HG03097 (cell line): Measurements from ENCODE around the gene FBXO17.
"Not testable (repeated sequence)": the region's sequence is repeated elsewhere in the genome, so short reads cannot be mapped to it uniquely, and the experiment has no call there.

ENCODE experiments used
- ATAC-seq: cut with Tn5 transposase; IDR thresholded peaks from one replicate; pipeline ENCODE4 v1.9.1; 2021; ENCODE audit not compliant: unreplicated experiment, low FRiP score

Gene FBXO17

DNA sequence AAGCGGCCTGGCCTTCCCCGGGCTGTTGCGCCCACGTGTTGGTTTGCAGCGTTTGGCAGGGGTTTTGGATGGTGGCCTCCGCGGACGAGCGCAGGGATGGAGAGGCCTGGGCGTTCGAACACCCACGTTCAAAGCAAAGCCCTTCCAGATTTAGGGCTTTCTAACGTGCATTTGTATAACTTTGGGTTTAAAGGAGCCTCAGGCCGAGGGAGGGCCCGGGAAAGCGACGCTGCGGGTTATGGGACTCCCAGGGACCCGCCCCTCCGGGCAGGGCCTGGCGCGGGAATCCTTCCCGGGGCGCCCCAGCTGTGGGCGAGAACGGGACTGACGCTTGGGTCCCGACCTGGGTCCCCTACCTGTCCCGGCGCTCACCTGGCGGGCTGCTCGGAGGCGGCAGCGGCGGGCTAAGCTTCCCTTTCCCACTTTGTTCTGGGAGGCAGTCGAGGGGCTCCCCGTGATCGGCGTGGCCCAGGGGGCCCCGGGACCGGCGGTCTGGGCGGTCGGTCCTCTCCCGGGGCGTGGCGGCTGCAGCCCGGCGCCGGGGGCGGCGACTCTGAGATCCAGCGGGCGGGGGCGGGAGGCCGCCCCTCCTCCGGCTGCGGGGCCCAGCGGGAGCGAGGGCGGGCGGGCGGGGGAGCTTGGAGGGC lies at the start of gene FBXO17:
Gene FBXO17, minus strand, starts transcription at position 529 of the 647 bp plus-strand sequence. CDS start 25,423 bp downstream, outside the sequence.
- no peak for ATAC-seq

GRCh38 chr19:39024875-39025641 lies 49.5 kb upstream of the FBXO17 start:
- no peak for ATAC-seq

GRCh38 chr19:39021063-39021462 lies 45.5 kb upstream of the FBXO17 start:
- no peak for ATAC-seq

DNA sequence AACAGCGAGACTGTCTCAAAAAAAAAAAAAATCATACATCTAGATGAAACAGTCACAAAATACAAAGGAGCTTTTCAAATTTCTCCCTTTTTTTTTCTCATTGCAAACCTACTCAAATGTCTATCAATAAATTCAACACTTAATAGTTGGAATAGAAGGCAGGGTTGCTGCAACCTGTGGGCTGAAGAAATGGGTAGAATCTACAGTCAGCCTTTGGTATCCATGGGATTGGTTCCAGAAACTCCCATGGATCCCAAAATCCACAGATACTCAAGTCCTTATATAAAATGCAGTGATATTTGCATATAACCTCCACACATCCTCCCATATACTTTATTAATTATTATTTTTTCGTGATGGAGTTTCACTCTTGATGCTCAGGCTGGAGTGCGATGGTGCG lies 42.1 kb upstream of the FBXO17 start:
- no peak for ATAC-seq

GRCh38 chr19:39017026-39017425 lies 41.5 kb upstream of the FBXO17 start:
- ATAC-seq: no peak

DNA sequence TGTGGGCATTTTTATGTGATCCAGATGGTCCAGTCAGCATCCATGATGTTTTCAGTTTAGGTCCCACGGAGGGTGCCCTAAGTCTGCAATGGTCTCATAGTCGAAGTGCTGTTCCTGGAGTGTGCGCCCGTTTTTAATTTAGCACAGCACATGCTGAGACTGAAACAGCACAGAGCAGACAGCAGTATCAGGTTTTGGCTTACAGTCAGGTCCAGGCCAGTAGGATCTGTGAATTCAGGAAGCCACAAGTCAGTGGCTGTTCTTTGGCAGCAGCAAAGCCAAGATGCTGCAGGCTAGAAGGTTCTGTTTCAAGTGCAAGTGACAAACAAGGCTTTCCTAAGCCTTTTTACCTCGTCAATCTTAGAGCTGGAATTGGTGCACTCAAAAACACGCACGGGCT lies 38.5 kb upstream of the FBXO17 start:
- no peak for ATAC-seq

- ATAC-seq: no peak
Measured at GRCh38 chr19:39009001-39009400, 33.5 kb upstream of the FBXO17 start.

DNA sequence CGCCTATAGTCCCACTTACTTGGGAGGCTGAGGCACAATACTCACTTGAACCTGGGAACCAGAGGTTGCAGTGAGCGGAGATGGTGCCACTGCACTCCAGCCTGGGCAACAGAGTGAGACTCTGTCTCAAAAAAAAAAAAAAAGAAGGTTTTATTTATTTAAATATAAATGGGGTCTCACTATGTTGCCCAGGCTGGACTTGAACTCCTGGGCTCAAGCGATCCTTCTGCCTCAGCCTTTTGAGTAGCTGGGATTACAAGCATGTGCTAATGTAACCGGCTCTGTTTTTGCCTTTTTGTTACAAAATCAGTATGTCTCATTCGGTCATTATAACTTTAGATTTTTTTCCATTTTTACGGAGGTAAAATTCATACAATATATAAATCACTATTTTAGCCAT lies 32.6 kb upstream of the FBXO17 start:
- no peak for ATAC-seq

DNA sequence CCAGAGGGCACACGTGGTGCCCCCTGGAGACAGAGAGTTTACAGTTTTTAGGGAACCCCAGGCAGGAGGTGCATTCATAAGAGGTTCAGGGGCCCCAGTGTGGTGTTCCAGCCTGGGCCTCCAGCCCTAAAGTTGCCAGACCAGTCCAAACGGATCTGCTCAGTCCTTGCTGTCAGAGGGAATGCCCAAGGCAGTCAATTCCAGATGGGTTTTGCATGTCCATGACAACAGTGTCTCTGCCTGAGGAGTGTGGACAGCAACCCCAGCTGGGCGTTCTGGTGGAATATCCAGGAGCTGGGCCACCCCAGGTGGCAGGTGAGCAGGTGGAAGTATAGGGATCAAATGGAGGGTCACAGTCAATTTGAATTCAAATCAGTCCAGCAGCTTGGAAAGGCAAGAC lies 31.6 kb upstream of the FBXO17 start:
- no peak for ATAC-seq

- no peak for ATAC-seq
Measured at GRCh38 chr19:39004403-39004802, 28.9 kb upstream of the FBXO17 start.

GRCh38 chr19:39003796-39004195 lies 28.3 kb upstream of the FBXO17 start:
- no peak for ATAC-seq

DNA sequence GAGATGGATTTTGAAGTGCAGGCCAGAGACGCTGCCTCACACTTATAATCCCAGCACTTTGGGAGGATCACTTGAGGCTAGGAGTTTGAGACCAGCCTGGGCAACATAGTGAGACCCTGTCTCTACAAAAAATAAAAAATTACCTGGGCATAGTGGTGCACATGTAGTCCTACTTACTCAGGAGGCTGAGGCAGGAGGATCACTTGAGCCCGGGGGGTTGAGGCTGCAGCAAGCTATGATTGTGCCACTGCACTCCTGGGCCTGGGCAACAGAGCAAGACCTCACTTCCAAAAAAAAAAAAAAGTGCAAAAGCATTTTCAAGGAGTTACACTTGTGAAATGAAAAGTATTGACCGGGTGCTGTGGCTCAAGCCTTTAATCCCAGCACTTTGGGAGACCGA lies 27.6 kb upstream of the FBXO17 start:
- no peak for ATAC-seq

DNA sequence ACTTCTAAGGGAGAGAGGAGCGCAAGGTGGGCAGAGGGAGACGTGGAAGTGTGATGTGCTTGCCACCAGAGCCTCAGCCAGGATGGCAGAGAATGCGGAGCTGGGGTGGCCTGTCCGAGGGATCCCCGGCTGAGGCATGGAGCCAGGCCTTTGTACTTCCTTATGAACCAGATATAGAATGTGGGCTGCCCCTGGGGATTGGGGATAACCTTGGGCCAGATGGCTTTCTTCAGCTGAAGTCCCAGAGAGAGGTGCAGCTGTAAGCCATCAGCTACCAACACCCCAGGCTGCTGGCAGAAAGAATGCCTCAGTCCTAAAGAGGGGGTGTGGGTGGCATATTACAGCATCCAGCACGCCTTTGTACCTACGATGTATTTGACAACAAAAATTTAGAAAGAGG lies 25.5 kb upstream of the FBXO17 start:
- no peak for ATAC-seq

- ATAC-seq: not testable (repeated sequence)
Measured at GRCh38 chr19:38997576-38997975, 22.0 kb upstream of the FBXO17 start.

DNA sequence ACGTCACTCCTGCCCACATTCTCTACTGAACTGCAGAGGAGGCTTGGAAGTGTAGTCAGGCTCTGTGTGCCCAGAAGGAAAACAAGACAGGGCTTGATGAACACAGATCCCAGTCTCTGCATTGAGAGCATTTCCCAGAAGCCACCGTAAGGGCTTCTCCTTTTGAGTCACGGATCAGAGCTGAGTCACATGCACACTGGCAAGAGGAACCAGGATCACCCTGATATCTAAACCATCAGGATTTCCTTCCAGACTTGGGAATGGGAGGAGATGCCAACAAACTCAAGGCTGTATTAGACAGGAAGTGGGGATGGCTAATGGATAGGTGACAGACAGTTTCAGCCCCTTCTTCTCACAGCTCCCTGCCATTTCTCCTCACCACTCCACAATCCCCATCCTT lies 17.7 kb upstream of the FBXO17 start:
- no peak for ATAC-seq

DNA sequence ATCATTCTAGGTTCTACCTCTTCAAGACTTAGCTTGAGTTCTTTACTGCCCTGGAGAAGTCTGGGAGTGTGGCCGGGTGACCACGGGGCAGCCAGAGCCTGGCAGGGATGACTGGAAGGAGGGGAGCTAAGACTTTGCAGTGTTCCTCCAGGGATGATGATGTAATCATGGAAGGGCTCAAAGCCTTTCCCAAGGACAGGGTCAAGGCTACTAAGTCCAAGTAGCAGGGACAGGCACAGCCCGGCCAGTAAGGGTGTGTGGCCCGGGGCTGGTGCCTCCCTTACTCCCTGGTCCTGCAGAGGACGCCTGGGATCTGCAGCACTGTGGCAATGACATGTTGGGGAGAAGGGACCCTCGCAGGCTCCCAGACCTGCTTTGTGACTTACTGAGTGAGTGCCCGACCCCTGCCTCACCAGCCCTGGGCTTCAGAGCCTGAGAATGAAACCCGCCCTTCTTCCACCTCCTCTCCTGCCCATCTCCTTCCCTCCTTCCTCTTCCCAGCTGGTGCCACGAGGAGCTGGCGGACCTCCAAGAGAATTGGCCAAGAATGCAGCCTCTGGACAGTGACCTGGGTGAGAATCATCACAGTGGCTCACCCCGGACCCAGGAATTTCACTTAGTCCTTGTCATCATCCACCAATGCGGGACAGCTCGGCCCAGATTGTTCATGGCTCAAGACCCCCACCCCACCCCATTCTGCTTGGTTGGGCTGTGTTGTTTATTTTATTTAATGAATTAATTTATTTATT lies 15.6 kb upstream of the FBXO17 start:
- ATAC-seq: no peak

GRCh38 chr19:38989614-38990013 lies 14.1 kb upstream of the FBXO17 start:
- not testable (repeated sequence) for ATAC-seq

- no peak for ATAC-seq
Measured at GRCh38 chr19:38989066-38989605, 13.6 kb upstream of the FBXO17 start.

GRCh38 chr19:38988627-38989026 lies 13.1 kb upstream of the FBXO17 start:
- not testable (repeated sequence) for ATAC-seq

DNA sequence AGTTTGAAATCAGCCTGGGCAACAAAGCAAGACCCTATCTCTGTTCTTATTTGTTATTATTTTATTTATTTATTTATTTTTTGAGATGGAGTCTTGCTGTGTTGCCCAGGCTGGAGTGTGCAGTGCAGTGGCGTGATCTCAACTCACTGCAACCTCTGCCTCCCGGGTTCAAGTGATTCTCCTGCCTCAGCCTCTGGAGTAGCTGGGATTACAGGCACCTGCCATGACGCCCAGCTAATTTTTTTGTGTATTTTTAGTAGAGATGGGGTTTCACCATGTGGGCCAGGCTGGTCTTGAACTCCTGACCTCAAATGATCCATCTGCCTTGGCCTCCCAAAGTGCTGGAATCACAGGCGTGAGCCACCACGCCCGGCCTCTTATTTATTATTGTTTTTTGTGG lies 12.2 kb upstream of the FBXO17 start:
- ATAC-seq: not testable (repeated sequence)

- ATAC-seq: no peak
Measured at GRCh38 chr19:38985262-38985661, 9.7 kb upstream of the FBXO17 start.
